ENCODE measurements around the gene HEXB. TPM values are rescaled to one million over a fixed set of nuclear protein-coding genes. Genes with fewer than 3 reads are reported as not detected.

HEXB gene
- total and polyA plus RNA-seq, 9 donors: 63.5 to 159 (median 88.6) TPM

Small RNA genes within 50 kb of the gene (small RNA-seq; reads per million reads assigned to genes)
- not detected for gene RNU6-658P

Other genes with a start within 250 kb of the HEXB start
- gene ENC1, start 44.5 kb upstream of the HEXB start, total RNA-seq: 10 to 100 TPM; 13.2 to 54.7 (median 23.4) TPM
- 10 to 100 TPM; 40.4 to 57.2 TPM for gene ENC1, start 44.5 kb upstream of the HEXB start, polyA plus RNA-seq
- 10 to 100 TPM; 13.1 to 22.1 (median 17.6) TPM for gene GFM2, start 81.9 kb downstream of the HEXB start, total RNA-seq
- 10 to 100 TPM in 1 of 2 donors, 1 to 10 TPM in 1; 9.9 to 19.0 TPM for gene GFM2, start 81.9 kb downstream of the HEXB start, polyA plus RNA-seq
- 100 to 1,000 TPM in 6 of 7 donors, 10 to 100 TPM in 1; 72.7 to 231 (median 170) TPM for gene NSA2, start 82.0 kb downstream of the HEXB start, total RNA-seq
- gene NSA2, start 82.0 kb downstream of the HEXB start, polyA plus RNA-seq: 100 to 1,000 TPM; 197 to 244 TPM
- 10 to 100 TPM in 5 of 7 donors, 1 to 10 TPM in 2; 3.2 to 21.5 (median 11.5) TPM for gene FAM169A, start 181.2 kb downstream of the HEXB start, total RNA-seq
- gene FAM169A, start 181.2 kb downstream of the HEXB start, polyA plus RNA-seq: 1 to 10 TPM; 1.7 to 2.2 TPM

Data from ovary (tissue), 9 donors.